HepG2 (cell line): ENCODE data around the gene CCDC34. TPM values are rescaled to one million over a fixed set of nuclear protein-coding genes. Genes with fewer than 3 reads are reported as not detected.
"Not testable (repeated sequence)": the region's sequence is repeated elsewhere in the genome, so short reads cannot be mapped to it uniquely, and the experiment has no call there.

ENCODE experiments used
- ATAC-seq: fragments of 200-7000 bp; cut with Tn5 transposase; 3 replicates; pipeline ENCODE4 v1.9.1; 2020; ENCODE audit warnings: mild to moderate bottlenecking, moderate library complexity
- BruUV-seq: library from RNA; stranded (reverse); fragments of 400-500 nt; replicated peaks from 2 replicates; lab custom pipeline; 2021; lab: Mats Ljungman, UMichigan
- CTCF ChIA-PET: fragments of 300-600 bp; formaldehyde crosslinking; extraction: SDS; loops from one replicate; lab custom pipeline; 2021; ENCODE audit warnings: low total read pairs, inconsistent platforms, low intra/inter-chr PET ratio; lab: Yijun Ruan, JAX
- POLR2A ChIA-PET: fragments of 350-600 bp; sonication (Branson Sonifier 250); formaldehyde crosslinking; loops from one replicate; lab custom pipeline; 2020; ENCODE audit warnings: antibody characterized with exemption, inconsistent platforms; lab: Yijun Ruan, JAX
- DNase-seq: peaks from one replicate; pipeline ENCODE4 v3.0.0-alpha.2; 2015; ENCODE audit warnings: low spot score
- FAIRE-seq: peaks from 3 replicates; lab custom pipeline; 2011; peaks lifted over from hg19 to GRCh38; lab: Jason Lieb, UNC
- H2AFZ ChIP-seq: one replicate; pipeline ENCODE4 v1.6.1; 2011; ENCODE audit warnings: low read length, inconsistent platforms
- H3K27ac ChIP-seq: fragments of 300-600 bp; 3 replicates; pipeline ENCODE4 v1.8.0; 2011; ENCODE audit warnings: mixed run types, mild to moderate bottlenecking, mixed read lengths, low read length, inconsistent platforms; ENCODE audit not compliant: insufficient read depth; ENCODE audit errors: extremely low read length
- H3K27me3 ChIP-seq, 2 experiments: fragments of 200-600 bp in 1 of 2; 2 replicates in 1 of 2; 3 replicates in 1 of 2; pipeline versions ENCODE4 v1.6.0 to v1.8.0; 2011; ENCODE audit warnings: low read length in 2 of 2, mild to moderate bottlenecking in 2 of 2, moderate library complexity in 2 of 2, inconsistent platforms in 1 of 2; ENCODE audit not compliant: insufficient read depth in 2 of 2, control insufficient read depth in 1 of 2
- H3K36me3 ChIP-seq, 2 experiments: fragments of 200-600 bp in 1 of 2; replicated peaks in 1 of 2; 2 replicates in 1 of 2; 3 replicates in 1 of 2; pipeline versions ENCODE4 v1.5.1 to v1.8.0; 2011; ENCODE audit warnings: low read length in 2 of 2, inconsistent platforms in 1 of 2; ENCODE audit not compliant: insufficient read depth in 2 of 2, control insufficient read depth in 1 of 2
- H3K4me1 ChIP-seq: 2 replicates; pipeline ENCODE4 v1.5.1; 2012; ENCODE audit warnings: low read length, inconsistent platforms; ENCODE audit not compliant: insufficient read depth
- H3K4me2 ChIP-seq: 2 replicates; pipeline ENCODE4 v1.6.0; 2011; ENCODE audit warnings: low read depth, low read length, inconsistent platforms
- H3K4me3 ChIP-seq, 3 experiments: fragments of 200-600 bp in 1 of 3; sonication (generic), shearing (Covaris generic) in 1 of 3; replicated peaks in 1 of 3; 2 replicates each; pipeline ENCODE4 v1.5.1; 2011 to 2016; ENCODE audit warnings: low read length in 3 of 3, inconsistent platforms in 2 of 3, low read depth in 2 of 3, mild to moderate bottlenecking in 2 of 3, control low read depth in 1 of 3, mixed read lengths in 1 of 3; ENCODE audit not compliant: insufficient read depth in 1 of 3
- H3K79me2 ChIP-seq: one replicate; pipeline ENCODE4 v1.6.1; 2011; ENCODE audit warnings: low read length, inconsistent platforms; ENCODE audit not compliant: insufficient read depth
- H3K9ac ChIP-seq: 2 replicates; pipeline ENCODE4 v1.6.0; 2011; ENCODE audit warnings: mild to moderate bottlenecking, low read depth, low read length, inconsistent platforms; ENCODE audit not compliant: insufficient read depth
- H3K9me3 ChIP-seq: 2 replicates; pipeline ENCODE4 v1.5.1; 2012; ENCODE audit warnings: mild to moderate bottlenecking, low read length
- H4K20me1 ChIP-seq: 2 replicates; pipeline ENCODE4 v1.6.0; 2011; ENCODE audit warnings: inconsistent platforms, mild to moderate bottlenecking, low read length, moderate library complexity; ENCODE audit not compliant: insufficient read depth
- BCL6 ChIP-seq: IDR thresholded peaks from 2 replicates; pipeline ENCODE4 v1.6.1; 2016; ENCODE audit warnings: missing genetic modification reagents, missing compliant biosample characterization
- FOXA3 ChIP-seq: IDR thresholded peaks from 2 replicates; pipeline ENCODE4 v1.6.1; 2016; ENCODE audit warnings: missing genetic modification reagents, missing compliant biosample characterization
- HDAC1 ChIP-seq: sonication (generic); formaldehyde crosslinking; IDR thresholded peaks from 2 replicates; pipeline ENCODE4 v1.5.1; 2020; ENCODE audit warnings: mild to moderate bottlenecking, missing genetic modification reagents
- HDAC2 ChIP-seq: sonication (generic); formaldehyde crosslinking; IDR thresholded peaks from 2 replicates; pipeline ENCODE4 v1.4.0; 2020; ENCODE audit warnings: missing genetic modification reagents
- HMG20A ChIP-seq: IDR thresholded peaks from 2 replicates; pipeline ENCODE4 v1.6.1; 2016; ENCODE audit warnings: borderline replicate concordance
- ISL2 ChIP-seq: sonication (generic); formaldehyde crosslinking; IDR thresholded peaks from 2 replicates; pipeline ENCODE4 v1.5.0; 2020; ENCODE audit warnings: missing genetic modification reagents
- KAT8 ChIP-seq: IDR thresholded peaks from 2 replicates; pipeline ENCODE4 v1.6.1; 2016; ENCODE audit warnings: missing genetic modification reagents, missing compliant biosample characterization
- LCORL ChIP-seq, 2 experiments: fragments of 450-650 bp in 1 of 2; sonication (generic) in 1 of 2; formaldehyde crosslinking in 1 of 2; IDR thresholded peaks; 2 replicates each; pipeline versions ENCODE4 v1.5.0 to v1.6.1; 2017 to 2020; ENCODE audit warnings: antibody characterized with exemption in 1 of 2, missing genetic modification reagents in 1 of 2
- NR2F1 ChIP-seq, 2 experiments: fragments of 450-650 bp in 1 of 2; formaldehyde crosslinking in 1 of 2; IDR thresholded peaks; 2 replicates each; pipeline versions ENCODE4 v1.5.0 to v1.6.1; 2016 to 2020; ENCODE audit warnings: mild to moderate bottlenecking in 1 of 2, missing compliant biosample characterization in 1 of 2, missing genetic modification reagents in 1 of 2, moderate library complexity in 1 of 2
- POGZ ChIP-seq: sonication (generic); formaldehyde crosslinking; IDR thresholded peaks from 2 replicates; pipeline ENCODE4 v1.4.0; 2020; ENCODE audit warnings: mild to moderate bottlenecking, missing genetic modification reagents
- RARA ChIP-seq: IDR thresholded peaks from 2 replicates; pipeline ENCODE4 v1.6.1; 2016; ENCODE audit warnings: missing genetic modification reagents, missing compliant biosample characterization
- SALL1 ChIP-seq: sonication (generic); formaldehyde crosslinking; IDR thresholded peaks from 2 replicates; pipeline ENCODE4 v1.8.0; 2022; ENCODE audit warnings: mild to moderate bottlenecking, missing genetic modification reagents
- SOX6 ChIP-seq, 2 experiments: fragments of 450-650 bp in 1 of 2; sonication (generic) in 1 of 2; formaldehyde crosslinking in 1 of 2; IDR thresholded peaks; 2 replicates each; pipeline versions ENCODE4 v1.4.0 to v1.6.1; 2017 to 2020; ENCODE audit warnings: antibody characterized with exemption in 1 of 2, mild to moderate bottlenecking in 1 of 2, missing genetic modification reagents in 1 of 2
- ZNF687 ChIP-seq: sonication (generic); formaldehyde crosslinking; IDR thresholded peaks from 2 replicates; pipeline ENCODE4 v1.5.1; 2020; ENCODE audit warnings: mild to moderate bottlenecking, missing genetic modification reagents, moderate library complexity
- ZNF75D ChIP-seq: sonication (generic); formaldehyde crosslinking; IDR thresholded peaks from 2 replicates; pipeline ENCODE4 v1.8.1; 2023; ENCODE audit warnings: missing genetic modification reagents, mild to moderate bottlenecking, borderline replicate concordance
- WGBS: methylation state at CpG from one replicate; pipeline ENCODE4 v1.1.6; 2017; ENCODE audit warnings: low lambda C conversion rate; 5-methylcytosine and 5-hydroxymethylcytosine counted together
- in situ Hi-C: cut with HindIII; loops from 2 replicates; pipeline ENCODE4 v1.10.0; 2017; ENCODE audit warnings: low pct_unique_long_range_greater_than_20kb; ENCODE audit not compliant: extremely low pct_ligation_motif_present
- intact Hi-C: fragments of 100-400 bp; cut with micrococcal nuclease; formaldehyde crosslinking; loops from one replicate; pipeline ENCODE4 v1.10.0; 2022; ENCODE audit not compliant: unreplicated experiment
- polyA plus RNA-seq, 8 experiments: library from polyadenylated mRNA; depleted of rRNA in 3 of 8; stranded (reverse) in 7 of 8; unstranded in 1 of 8; fragments of >200 nt; fragmentation: Illumina TruSeq in 4 of 8; extraction: Trizol in 4 of 8; gene quantifications; 2 replicates each; pipeline versions ENCODE4 v1.2.1 to v1.2.3, GENCODE V29; 2011 to 2016; ENCODE audit warnings: low read depth in 4 of 8, missing spikeins in 1 of 8, mixed read lengths in 1 of 8; ENCODE audit not compliant: insufficient read depth in 1 of 8
- total RNA-seq, 5 experiments: library from RNA; depleted of rRNA; stranded (reverse); fragments of >200 nt; fragmentation: Illumina TruSeq; extraction: Trizol; gene quantifications; 2 replicates each; pipeline ENCODE4 v1.2.3, GENCODE V29; 2016; ENCODE audit warnings: low read depth in 1 of 5

The CCDC34 gene
- total and polyA plus RNA-seq, 2 of the 13 experiments (the other 11 are each of a cell fraction or from before 2014, with no cell fraction given): 7.6 to 34.3 TPM

GRCh38 chr11:27339941-27340340, 23.1 kb downstream of the CCDC34 start:
- ChIA-PET CTCF (no interaction called here), POLR2A (no interaction called here)
- TF ChIP-seq ZNF75D (CRISPR knock-in tag): no peak
- Histone ChIP-seq H2AFZ (no peak overlapping the region), H3K36me3 (peaks cover 1 to 4% of the 10 kb centered on the region in 2 experiments; a peak in 2 of 5 replicates), H3K79me2 (no peaks in the 10 kb centered on the region), H3K4me3 (no peak overlapping the region), H3K9me3 (no peaks in the 10 kb centered on the region), H4K20me1 (no peaks in the 10 kb centered on the region), H3K4me2 (no peak overlapping the region), H3K4me1 (peaks cover 10% of the 10 kb centered on the region), H3K9ac (no peak overlapping the region), H3K27ac (no peak overlapping the region), H3K27me3 (no peaks in the 10 kb centered on the region)
- intact Hi-C loops: no loop called here
- BruUV-seq: no TSS peak
- in situ Hi-C loops: no loop called here
- no peak for DNase-seq
- no peak for ATAC-seq
- FAIRE-seq: no peak
- 86% methylated on average over 3 of the region's 3 CpGs for WGBS

GRCh38 chr11:27334764-27335163, 28.3 kb downstream of the CCDC34 start:
- in situ Hi-C loops; H3K4me3 ChIP-seq; H3K36me3 ChIP-seq; CTCF ChIA-PET; H3K79me2 ChIP-seq; H4K20me1 ChIP-seq; H3K27me3 ChIP-seq; H3K9me3 ChIP-seq; H3K9ac ChIP-seq; H2AFZ ChIP-seq; intact Hi-C loops; BruUV-seq; FAIRE-seq; TF ChIP-seq SOX6 (IDR thresholded peaks at IDR 0.05): not testable (repeated sequence)
- peak overlapping the region; percentile 29; the same call in 1 of the 2 replicates for H3K4me2 ChIP-seq
- DNase-seq (peak; percentile 33), ATAC-seq (peak; percentile 60; the same call in 2 of the 3 replicates)
- POLR2A ChIA-PET: interaction anchor here (0.6 to 1.2 kb wide), 4 partner anchors 13 to 40 kb away, joined by 3 to 7 read pairs (median 3); no protein-coding TSS in a partner anchor
- H3K4me1 ChIP-seq: peaks cover 61% of the 10 kb centered on the region
- WGBS: 84% methylated on average over 4 of the region's 4 CpGs
- peak overlapping the region; percentile 34 for H3K27ac ChIP-seq
- TF ChIP-seq HDAC1 (CRISPR knock-in tag) (peak; percentile 46; the same call in 1 of the 2 replicates), SOX6 (CRISPR knock-in tag; IDR thresholded peaks at IDR 0.05) (0 out of 2 replicates have a peak, but pooled peaks have one; percentile 31), FOXA3 (CRISPR knock-in tag) (peak; percentile 53), POGZ (CRISPR knock-in tag) (peak; percentile 30; the same call in 1 of the 2 replicates), LCORL (IDR thresholded peaks at IDR 0.05) (peak; percentile 58), LCORL (CRISPR knock-in tag; IDR thresholded peaks at IDR 0.05) (peak; percentile 54; the same call in 1 of the 2 replicates), NR2F1 (CRISPR knock-in tag; IDR thresholded peaks at IDR 0.05) (peak; percentile 45 to 59; a peak in 2 of 4 replicates), SALL1 (CRISPR knock-in tag) (peak; percentile 42; the same call in 1 of the 2 replicates), ISL2 (CRISPR knock-in tag) (peak; percentile 76), BCL6 (peak; percentile 82), HDAC2 (CRISPR knock-in tag) (0 out of 2 replicates have a peak, but pooled peaks have one; percentile 39), RARA (peak; percentile 84), ZNF687 (CRISPR knock-in tag) (peak; percentile 45), HMG20A (CRISPR knock-in tag) (peak; percentile 44; the same call in 1 of the 2 replicates), KAT8 (peak; percentile 21; the same call in 1 of the 2 replicates)
